ENCODE results near the gene MID2.
"Not testable (repeated sequence)": the region's sequence is repeated elsewhere in the genome, so short reads cannot be mapped to it uniquely, and the experiment has no call there.

Gene MID2, protein sequence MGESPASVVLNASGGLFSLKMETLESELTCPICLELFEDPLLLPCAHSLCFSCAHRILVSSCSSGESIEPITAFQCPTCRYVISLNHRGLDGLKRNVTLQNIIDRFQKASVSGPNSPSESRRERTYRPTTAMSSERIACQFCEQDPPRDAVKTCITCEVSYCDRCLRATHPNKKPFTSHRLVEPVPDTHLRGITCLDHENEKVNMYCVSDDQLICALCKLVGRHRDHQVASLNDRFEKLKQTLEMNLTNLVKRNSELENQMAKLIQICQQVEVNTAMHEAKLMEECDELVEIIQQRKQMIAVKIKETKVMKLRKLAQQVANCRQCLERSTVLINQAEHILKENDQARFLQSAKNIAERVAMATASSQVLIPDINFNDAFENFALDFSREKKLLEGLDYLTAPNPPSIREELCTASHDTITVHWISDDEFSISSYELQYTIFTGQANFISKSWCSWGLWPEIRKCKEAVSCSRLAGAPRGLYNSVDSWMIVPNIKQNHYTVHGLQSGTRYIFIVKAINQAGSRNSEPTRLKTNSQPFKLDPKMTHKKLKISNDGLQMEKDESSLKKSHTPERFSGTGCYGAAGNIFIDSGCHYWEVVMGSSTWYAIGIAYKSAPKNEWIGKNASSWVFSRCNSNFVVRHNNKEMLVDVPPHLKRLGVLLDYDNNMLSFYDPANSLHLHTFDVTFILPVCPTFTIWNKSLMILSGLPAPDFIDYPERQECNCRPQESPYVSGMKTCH

DNA sequence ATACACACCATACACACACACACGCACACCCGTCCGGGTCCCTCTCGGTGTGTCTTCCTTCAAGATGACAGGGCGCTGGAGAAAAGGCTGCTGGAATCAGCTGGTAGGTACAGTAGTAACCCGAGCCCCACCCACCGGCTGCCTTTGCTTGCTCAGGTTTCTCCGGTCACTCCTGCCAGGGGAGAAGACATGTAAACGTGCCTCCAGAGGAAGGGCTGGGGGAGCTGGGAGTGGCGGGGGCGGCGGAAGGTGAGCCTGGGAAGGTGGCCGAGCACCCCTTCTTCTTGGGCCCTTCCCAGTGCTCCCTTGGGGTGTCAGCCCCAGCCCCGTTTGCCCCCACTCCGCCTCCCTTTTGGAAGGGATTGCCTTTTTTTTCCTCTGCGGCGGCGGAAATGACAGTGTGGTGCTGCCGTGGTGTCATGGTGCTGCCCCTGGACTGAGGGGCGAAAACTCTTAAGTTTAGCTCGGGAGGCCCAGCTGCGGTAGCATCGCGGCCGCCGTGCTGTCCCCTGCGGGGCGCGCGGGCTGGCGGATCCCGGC, at the start of gene MID2:
Gene MID2 (plus strand): TSS at position 169 of the 540 bp plus-strand sequence. CDS start 561 bp downstream, outside the sequence.
- DNase-seq (ENCODE audit: low spot score): peak; percentile 29
- Mint-ChIP-seq H3K9me3 (no peaks in the 10 kb centered on the region), H3K36me3 (ENCODE audit: low read depth) (no peaks in the 10 kb centered on the region), H3K4me1 (ENCODE audit: low read depth) (peaks cover 14% of the 10 kb centered on the region), H3K4me3 (peak within 1 kb of the TSS; percentile 81), H3K27me3 (ENCODE audit: low read depth) (peaks cover 19% of the 10 kb centered on the region), H3K27ac (peak within 1 kb of the TSS; percentile 28)

DNA sequence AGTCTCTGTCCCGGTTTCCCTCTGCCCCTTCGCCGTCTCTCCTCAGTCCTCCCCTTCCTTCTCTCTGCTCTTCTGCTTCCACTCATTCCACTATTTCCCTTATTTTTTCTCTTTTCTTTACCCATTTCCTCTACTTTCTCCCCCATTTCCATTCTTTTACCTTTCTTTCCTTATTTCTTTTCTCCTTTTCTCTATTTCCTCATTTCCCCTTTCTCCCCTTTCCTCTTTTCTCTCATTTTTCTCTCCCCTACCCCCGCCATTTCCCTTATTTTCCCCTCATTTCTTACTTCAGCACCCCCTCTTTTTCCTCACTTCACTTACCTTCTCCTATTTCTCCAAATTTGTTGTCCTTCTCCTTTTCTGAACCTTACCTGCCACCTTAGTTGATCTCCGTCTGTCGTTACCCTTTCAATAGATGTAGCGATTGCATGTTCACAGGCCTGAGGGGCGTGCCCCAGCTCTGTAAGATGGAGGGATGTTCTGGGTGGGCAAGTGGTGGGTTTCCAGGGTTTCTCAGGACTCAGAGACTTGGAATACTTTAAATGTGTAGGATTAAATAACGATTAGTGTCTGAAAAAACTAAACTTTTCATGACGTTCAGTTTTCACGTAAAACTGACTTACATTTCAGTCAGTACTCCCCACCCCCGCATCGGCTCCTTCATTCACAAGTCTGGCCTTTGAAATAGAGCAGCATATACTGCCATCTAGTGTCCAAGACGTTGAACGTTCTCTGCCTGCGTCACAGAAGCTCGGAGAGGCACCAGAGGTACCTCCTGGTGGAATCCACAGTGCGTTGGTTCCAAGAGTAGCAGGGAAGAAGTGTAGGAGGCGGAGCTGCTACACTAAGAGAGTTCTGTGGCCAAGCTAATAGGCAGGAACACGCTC, 48.8 kb upstream of the MID2 start:
- peak; percentile 73 for DNase-seq (ENCODE audit: low spot score)
- peak overlapping the region; percentile 31 for H3K27ac Mint-ChIP-seq
- no peaks in the 10 kb centered on the region for H3K36me3 Mint-ChIP-seq (ENCODE audit: low read depth)
- H3K9me3 Mint-ChIP-seq: no peaks in the 10 kb centered on the region
- H3K27me3 Mint-ChIP-seq (ENCODE audit: low read depth): peaks cover 20% of the 10 kb centered on the region
- peaks cover 9% of the 10 kb centered on the region for H3K4me1 Mint-ChIP-seq (ENCODE audit: low read depth)
- H3K4me3 Mint-ChIP-seq: peak overlapping the region; percentile 91

DNA sequence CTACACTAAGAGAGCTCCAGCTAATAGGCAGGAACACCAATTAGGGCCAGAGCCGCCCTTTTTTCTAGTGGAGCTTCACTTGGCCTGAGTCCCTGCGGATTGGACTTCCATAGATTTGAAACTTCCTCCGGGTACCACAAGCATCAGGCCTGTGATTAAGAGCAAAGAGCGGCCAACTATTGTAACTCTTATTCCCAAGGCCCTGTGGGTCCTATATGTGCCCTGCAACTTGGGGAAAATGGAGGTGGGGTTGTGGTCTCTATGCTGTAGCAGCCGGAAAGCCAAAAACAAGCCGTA, 48.2 kb upstream of the MID2 start, which contains the start of gene NCBP2L:
Gene NCBP2L (plus strand): TSS at position 198 of the 297 bp plus-strand sequence. CDS start 16,488 bp downstream, outside the sequence.
- Mint-ChIP-seq H3K27ac (no peak within 1 kb of the TSS), H3K36me3 (ENCODE audit: low read depth) (no peaks in the 10 kb centered on the region), H3K27me3 (ENCODE audit: low read depth) (peaks cover 18% of the 10 kb centered on the region), H3K4me1 (ENCODE audit: low read depth) (peaks cover 9% of the 10 kb centered on the region), H3K9me3 (no peaks in the 10 kb centered on the region), H3K4me3 (peak within 1 kb of the TSS; percentile 91)
- DNase-seq (ENCODE audit: low spot score): no peak

DNA sequence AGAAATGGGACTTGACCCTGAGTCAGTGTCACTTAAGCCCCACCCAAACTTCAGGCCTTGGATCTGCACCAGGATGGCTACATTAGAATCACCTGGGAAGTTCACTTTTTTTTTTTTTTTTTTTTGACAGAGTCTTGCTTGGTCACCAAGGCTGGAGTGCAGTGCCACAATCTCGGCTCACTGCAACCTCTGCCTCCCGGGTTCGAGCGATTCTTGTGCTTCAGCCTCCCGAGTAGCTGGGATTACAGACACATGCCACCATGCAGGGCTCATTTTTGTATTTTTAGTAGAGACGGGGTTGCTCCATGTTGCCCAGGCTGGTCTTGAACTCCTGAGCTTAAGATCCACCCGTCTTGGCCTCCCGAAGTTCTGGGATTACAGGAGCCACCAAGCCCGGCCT, 45.1 kb upstream of the MID2 start:
- Mint-ChIP-seq H3K27me3 (ENCODE audit: low read depth) (peaks cover 3% of the 10 kb centered on the region), H3K4me1 (ENCODE audit: low read depth) (peaks cover 9% of the 10 kb centered on the region), H3K4me3 (no peak overlapping the region), H3K27ac (no peak overlapping the region), H3K36me3 (ENCODE audit: low read depth) (no peaks in the 10 kb centered on the region), H3K9me3 (no peaks in the 10 kb centered on the region)
- no peak for DNase-seq (ENCODE audit: low spot score)

DNA sequence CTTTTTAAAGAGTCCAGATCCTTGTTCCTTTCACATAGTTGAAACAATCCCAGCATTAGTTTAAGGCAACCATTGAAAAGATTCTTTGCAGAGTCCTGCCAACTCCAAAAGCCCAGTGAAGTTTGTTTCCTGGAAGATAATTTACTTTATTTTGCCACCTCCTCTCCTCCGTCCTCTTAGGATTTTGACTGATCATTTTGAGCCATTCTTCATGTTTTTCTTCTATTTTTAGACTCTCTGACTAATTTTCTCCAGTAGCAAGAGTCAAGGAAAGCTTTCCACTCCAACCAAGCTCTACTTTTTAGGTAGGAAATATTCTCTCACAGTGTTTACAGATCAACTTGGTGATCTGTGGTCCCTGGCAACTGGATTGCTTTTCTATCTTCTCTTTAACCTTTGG, 37.8 kb upstream of the MID2 start:
- DNase-seq (ENCODE audit: low spot score): no peak
- no peak overlapping the region for H3K27ac Mint-ChIP-seq
- H3K36me3 Mint-ChIP-seq (ENCODE audit: low read depth): no peaks in the 10 kb centered on the region
- peaks cover 11% of the 10 kb centered on the region for H3K27me3 Mint-ChIP-seq (ENCODE audit: low read depth)
- H3K4me1 Mint-ChIP-seq (ENCODE audit: low read depth): no peaks in the 10 kb centered on the region
- no peaks in the 10 kb centered on the region for H3K9me3 Mint-ChIP-seq
- H3K4me3 Mint-ChIP-seq: no peak overlapping the region

DNA sequence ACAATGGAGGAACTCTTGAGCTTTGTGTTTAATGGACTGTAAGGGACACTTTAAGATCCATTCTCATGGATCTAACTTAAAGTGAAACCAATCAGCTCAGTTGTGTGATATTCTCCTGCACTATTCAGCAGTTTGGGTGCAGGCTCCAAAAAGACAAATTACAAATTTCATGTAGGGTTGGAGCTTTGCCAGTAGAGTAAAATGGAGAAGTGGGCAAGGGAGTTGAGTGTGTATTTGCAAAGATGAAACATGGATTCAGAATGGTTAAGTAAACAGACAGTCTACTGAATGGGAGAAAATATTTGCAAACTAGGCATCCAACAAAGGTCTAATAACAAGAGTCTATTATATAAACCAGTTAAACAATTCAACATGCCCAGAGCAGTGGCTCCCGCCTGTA, 21.2 kb upstream of the MID2 start:
- no peaks in the 10 kb centered on the region for H3K36me3 Mint-ChIP-seq (ENCODE audit: low read depth)
- no peak overlapping the region for H3K4me3 Mint-ChIP-seq
- no peaks in the 10 kb centered on the region for H3K4me1 Mint-ChIP-seq (ENCODE audit: low read depth)
- DNase-seq (ENCODE audit: low spot score): no peak
- H3K27ac Mint-ChIP-seq: no peak overlapping the region
- H3K27me3 Mint-ChIP-seq (ENCODE audit: low read depth): peaks cover 4% of the 10 kb centered on the region
- H3K9me3 Mint-ChIP-seq: no peaks in the 10 kb centered on the region

DNA sequence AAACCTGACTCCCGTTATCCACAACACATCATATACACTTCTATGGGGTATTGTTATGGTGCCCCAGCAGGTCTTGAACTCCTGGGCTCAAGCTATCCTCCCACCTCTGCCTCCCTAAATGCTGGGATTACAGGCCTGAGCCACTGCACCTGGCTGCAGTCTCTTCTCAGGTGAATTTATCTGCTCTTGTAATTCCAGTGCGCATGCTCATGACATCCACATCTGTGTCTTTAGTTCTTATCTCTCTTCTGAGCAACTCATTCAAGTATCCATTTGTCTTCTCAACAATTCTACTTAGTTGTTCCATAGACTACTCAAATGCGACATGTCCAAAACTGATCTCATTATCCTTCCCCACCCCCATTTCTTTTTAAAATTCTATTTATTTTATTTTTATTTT, 20.5 kb upstream of the MID2 start:
- Mint-ChIP-seq H3K27ac (no peak overlapping the region), H3K36me3 (ENCODE audit: low read depth) (no peaks in the 10 kb centered on the region), H3K27me3 (ENCODE audit: low read depth) (peaks cover 4% of the 10 kb centered on the region), H3K4me1 (ENCODE audit: low read depth) (no peaks in the 10 kb centered on the region), H3K9me3 (no peaks in the 10 kb centered on the region), H3K4me3 (no peak overlapping the region)
- DNase-seq (ENCODE audit: low spot score): no peak

DNA sequence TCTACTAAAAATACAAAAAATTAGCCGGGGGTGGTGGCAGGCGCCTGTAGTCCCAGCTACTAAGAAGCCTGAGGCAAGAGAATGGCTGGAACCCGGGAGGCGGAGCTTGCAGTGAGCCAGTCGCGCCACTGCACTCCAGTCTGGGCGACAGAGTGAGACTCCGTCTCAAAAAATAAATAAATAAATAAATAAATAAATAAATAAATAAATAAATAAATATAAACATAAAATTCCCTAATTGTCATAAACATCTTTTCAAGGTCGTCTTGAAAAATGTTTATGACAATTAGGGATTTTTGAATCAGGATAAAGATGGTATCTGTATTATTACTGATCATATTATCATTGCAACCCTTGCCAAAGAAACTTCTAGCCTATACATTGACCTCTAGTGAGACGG, 15.6 kb upstream of the MID2 start:
- not testable (repeated sequence) for H3K36me3 Mint-ChIP-seq (ENCODE audit: low read depth); H3K4me3 Mint-ChIP-seq; H3K27ac Mint-ChIP-seq; H3K4me1 Mint-ChIP-seq (ENCODE audit: low read depth); H3K27me3 Mint-ChIP-seq (ENCODE audit: low read depth); DNase-seq (ENCODE audit: low spot score); H3K9me3 Mint-ChIP-seq

DNA sequence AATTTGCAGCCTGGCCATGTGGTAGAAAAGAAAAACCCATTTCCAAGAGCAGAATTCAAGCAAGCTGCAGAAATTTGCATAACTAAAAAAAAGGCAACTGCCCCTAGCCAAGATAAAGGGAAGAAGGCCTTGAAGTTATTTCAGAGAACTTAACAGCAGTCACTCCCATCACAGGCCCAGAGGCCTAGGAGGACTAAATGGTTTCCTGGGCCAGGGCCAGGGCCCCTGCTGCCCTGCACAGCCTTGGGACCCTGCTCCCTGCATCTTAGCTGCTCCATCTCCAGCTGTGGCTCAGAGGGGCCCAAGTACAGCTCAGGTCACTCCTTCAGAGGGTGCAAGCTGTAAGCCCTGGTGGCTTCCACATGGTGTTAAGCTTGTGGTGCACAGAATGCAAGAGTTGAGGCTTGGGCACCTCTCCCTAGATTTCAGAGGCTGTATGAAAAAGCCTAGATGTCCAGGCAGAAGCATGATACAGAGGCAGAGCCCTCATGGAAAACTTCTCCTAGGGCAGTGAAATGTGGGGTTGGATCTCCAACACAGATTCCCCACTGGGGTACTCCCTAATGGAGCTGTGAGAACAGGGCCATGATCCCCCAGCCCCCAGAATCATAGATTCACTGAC, 6.7 kb upstream of the MID2 start:
- no peaks in the 10 kb centered on the region for H3K36me3 Mint-ChIP-seq (ENCODE audit: low read depth)

DNA sequence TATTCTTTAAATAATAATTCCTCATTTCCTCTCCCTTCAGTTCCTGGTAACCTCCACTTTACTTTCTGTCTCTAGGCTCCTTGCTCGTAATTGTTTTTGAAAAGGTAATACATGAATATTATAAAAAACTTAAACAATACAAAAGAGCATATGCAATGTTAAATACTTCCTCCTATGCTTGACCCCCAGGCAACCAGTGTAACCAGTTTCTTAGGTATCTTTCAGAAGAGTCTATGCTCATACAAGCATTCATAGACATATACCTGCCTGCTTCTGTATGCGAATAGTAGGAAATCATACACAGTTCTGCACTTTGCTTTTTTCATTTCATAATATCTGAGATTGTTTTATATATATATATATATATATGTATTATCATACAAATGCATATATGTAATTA, 2.6 kb upstream of the MID2 start:
- H3K4me3 Mint-ChIP-seq: no peak overlapping the region
- no peaks in the 10 kb centered on the region for H3K36me3 Mint-ChIP-seq (ENCODE audit: low read depth)
- H3K9me3 Mint-ChIP-seq: peaks cover 4% of the 10 kb centered on the region
- no peak for DNase-seq (ENCODE audit: low spot score)
- H3K27me3 Mint-ChIP-seq (ENCODE audit: low read depth): peaks cover 21% of the 10 kb centered on the region
- H3K27ac Mint-ChIP-seq: no peak overlapping the region
- peaks cover 14% of the 10 kb centered on the region for H3K4me1 Mint-ChIP-seq (ENCODE audit: low read depth)

More for the DNA sequence above, 6.7 kb upstream of the MID2 start:
- H3K27me3 Mint-ChIP-seq (ENCODE audit: low read depth): peaks cover 6% of the 10 kb centered on the region
- no peak overlapping the region for H3K27ac Mint-ChIP-seq
- no peak overlapping the region for H3K4me3 Mint-ChIP-seq
- H3K9me3 Mint-ChIP-seq: peaks cover 4% of the 10 kb centered on the region
- DNase-seq (ENCODE audit: low spot score): no peak
- H3K4me1 Mint-ChIP-seq (ENCODE audit: low read depth): no peaks in the 10 kb centered on the region

DNA sequence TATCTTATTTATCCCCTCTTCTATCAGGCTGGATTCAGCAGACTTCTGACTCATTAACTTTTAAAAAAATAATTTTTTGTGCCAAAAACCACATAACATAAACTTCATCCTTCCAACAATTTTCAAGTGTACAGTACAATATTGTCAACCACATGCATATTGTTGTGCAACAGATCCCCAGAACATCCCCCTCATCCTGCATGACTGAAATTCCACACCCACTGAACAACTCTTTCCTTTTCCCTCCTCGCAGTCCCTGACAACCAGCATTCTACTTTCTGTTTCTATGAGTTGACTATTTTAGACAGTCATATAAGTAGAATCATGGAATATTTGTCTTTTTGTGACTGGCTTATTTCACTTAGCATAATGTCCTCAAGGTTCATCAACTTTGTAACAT, 2.2 kb upstream of the MID2 start:
- Mint-ChIP-seq H3K9me3 (peaks cover 4% of the 10 kb centered on the region), H3K27me3 (ENCODE audit: low read depth) (peaks cover 21% of the 10 kb centered on the region), H3K4me3 (no peak overlapping the region), H3K27ac (no peak overlapping the region), H3K4me1 (ENCODE audit: low read depth) (peaks cover 14% of the 10 kb centered on the region), H3K36me3 (ENCODE audit: low read depth) (no peaks in the 10 kb centered on the region)
- DNase-seq (ENCODE audit: low spot score): no peak

DNA sequence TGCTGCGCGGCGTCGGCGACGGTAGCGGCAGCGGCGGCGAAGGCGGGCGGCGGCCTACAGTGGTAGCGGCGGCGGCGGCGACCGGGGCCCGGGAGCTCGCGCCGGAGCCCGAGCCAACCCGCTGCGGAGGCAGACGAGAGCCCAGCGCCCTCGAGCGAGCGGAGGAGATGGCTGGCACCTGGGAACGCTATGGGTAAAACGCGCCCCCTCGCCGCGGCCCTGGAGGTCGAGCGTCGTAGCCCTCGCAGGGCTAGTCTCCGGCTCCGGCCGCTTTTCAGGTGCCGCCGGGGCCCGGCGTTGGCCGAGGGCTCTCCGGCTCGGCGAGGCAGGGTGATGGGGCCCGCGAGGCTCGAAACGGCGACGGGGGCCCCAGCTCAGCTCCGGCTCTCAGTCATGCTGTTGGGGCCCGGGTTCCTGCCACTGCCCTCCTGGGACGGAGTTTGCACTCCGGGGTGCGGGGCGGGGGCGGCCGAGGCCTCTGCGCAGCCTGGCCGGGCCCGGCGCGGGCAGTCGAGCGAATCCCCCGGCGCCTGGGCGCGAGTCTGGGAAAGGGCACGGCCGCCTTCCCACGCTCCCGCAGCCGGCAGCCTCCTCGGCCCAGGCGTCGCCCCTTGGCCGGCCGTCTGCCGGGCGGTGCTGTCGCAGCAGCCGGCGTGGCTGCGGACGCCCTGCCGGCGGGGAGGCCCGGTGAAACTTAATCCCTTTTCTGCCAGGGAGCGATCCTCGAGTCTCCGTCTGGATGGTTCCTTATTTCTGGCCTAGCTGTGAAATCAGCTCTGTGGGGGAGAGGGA, 768 bp downstream of the MID2 start:
- DNase-seq (ENCODE audit: low spot score): peak; percentile 21
- peak overlapping the region; percentile 76 for H3K4me3 Mint-ChIP-seq
- no peaks in the 10 kb centered on the region for H3K36me3 Mint-ChIP-seq (ENCODE audit: low read depth)
- H3K27me3 Mint-ChIP-seq (ENCODE audit: low read depth): peaks cover 19% of the 10 kb centered on the region
- peak overlapping the region; percentile 69 for H3K27ac Mint-ChIP-seq
- H3K4me1 Mint-ChIP-seq (ENCODE audit: low read depth): peaks cover 14% of the 10 kb centered on the region
- no peaks in the 10 kb centered on the region for H3K9me3 Mint-ChIP-seq
